Activated CD8-positive, alpha-beta memory T cell treated with anti-CD3 and anti-CD28 coated beads, Interleukin-2, amount 50 U/mL, for 24 hours (primary cell): ENCODE measurements around the gene HHIP.
"Not testable (repeated sequence)": the region's sequence is repeated elsewhere in the genome, so short reads cannot be mapped to it uniquely, and the experiment has no call there.

Source experiments
- DNase-seq: peaks from one replicate; pipeline ENCODE4 v3.0.0-alpha.2; 2020; ENCODE audit errors: extremely low read depth

Gene HHIP

GRCh38 chr4:144754562-144755410 is 108.8 kb downstream of the HHIP start:
- DNase-seq: no peak

- no peak for DNase-seq
Measured at GRCh38 chr4:144757969-144758368, 112.0 kb downstream of the HHIP start.

- DNase-seq: not testable (repeated sequence)
Measured at GRCh38 chr4:144768809-144769208, 122.9 kb downstream of the HHIP start.

- DNase-seq: no peak
Measured at GRCh38 chr4:144778364-144778763, 132.4 kb downstream of the HHIP start.

- no peak for DNase-seq
Measured at GRCh38 chr4:144782345-144782744, 136.4 kb downstream of the HHIP start.

- no peak for DNase-seq
Measured at GRCh38 chr4:144785961-144786360, 140.0 kb downstream of the HHIP start.

GRCh38 chr4:144787365-144788258 is 141.7 kb downstream of the HHIP start:
- no peak for DNase-seq

GRCh38 chr4:144788469-144788868 is 142.5 kb downstream of the HHIP start:
- no peak for DNase-seq

GRCh38 chr4:144791933-144792332 is 146.0 kb downstream of the HHIP start:
- not testable (repeated sequence) for DNase-seq
